Measurements from ENCODE around the gene PRTG. TPM values are rescaled to one million over a fixed set of nuclear protein-coding genes. Genes with fewer than 3 reads are reported as not detected.
A peak's percentile ranks its signal among the peaks of the same experiment; 100 is the strongest.

The PRTG gene
- total RNA-seq, 2 experiments from 2014 or later = not detected

DNA sequence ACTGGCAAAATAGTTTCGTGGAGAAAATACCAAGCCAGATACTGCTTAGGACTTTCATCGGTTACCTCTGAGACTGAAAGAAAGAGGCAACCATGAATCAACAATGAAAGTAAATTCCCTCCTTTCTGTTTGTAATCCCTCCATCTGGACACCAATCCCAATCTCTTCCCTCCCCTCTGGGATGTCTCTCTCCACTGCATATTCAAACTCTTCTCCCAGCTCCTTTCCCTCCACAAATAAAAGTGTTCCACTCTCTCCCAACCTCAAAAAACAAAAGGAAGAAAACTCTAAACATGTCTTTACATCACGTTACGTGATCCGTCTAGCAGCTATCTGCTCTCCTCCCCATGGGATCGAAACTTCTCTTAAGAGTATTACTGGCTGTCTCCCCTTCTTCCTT, 55.2 kb downstream of the PRTG start:
- Mint-ChIP-seq H3K36me3 (ENCODE audit: low read depth) (no peaks in the 10 kb centered on the region), H3K4me3 (no peak overlapping the region), H3K27ac (no peak overlapping the region), H3K9me3 (no peaks in the 10 kb centered on the region), H3K27me3 (ENCODE audit: low read depth) (peaks cover 6% of the 10 kb centered on the region), H3K4me1 (ENCODE audit: low read depth) (peaks cover 4% of the 10 kb centered on the region)
- CTCF ChIA-PET = no interaction called here
- no peak for DNase-seq
- intact Hi-C loops (cut with micrococcal nuclease) = no loop called here

DNA sequence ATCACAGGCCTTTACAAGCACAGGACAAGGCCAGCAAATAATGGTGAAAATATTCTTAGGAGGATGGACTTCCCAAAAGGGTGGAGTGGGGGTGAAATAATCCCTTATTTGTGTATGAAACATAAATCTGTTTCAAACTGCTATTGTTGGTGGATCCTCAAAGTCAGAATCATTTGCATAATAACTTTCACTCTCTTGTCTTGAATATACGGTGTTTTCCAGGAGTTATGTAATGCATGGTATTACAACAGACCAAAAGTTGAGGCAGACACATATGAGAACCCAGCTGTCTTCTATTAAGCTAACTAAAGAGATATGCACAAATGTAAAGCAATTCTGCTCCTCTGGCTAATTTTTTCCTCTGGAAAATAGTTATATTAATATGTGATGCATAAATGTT, 57.7 kb downstream of the PRTG start:
- intact Hi-C loops (cut with micrococcal nuclease) = no loop called here
- DNase-seq = no peak
- H3K4me3 Mint-ChIP-seq = no peak overlapping the region
- no peaks in the 10 kb centered on the region for H3K36me3 Mint-ChIP-seq (ENCODE audit: low read depth)
- H3K9me3 Mint-ChIP-seq = no peaks in the 10 kb centered on the region
- CTCF ChIA-PET = no interaction called here
- no peak overlapping the region for H3K27ac Mint-ChIP-seq
- peaks cover 4% of the 10 kb centered on the region for H3K4me1 Mint-ChIP-seq (ENCODE audit: low read depth)
- peaks cover 6% of the 10 kb centered on the region for H3K27me3 Mint-ChIP-seq (ENCODE audit: low read depth)

DNA sequence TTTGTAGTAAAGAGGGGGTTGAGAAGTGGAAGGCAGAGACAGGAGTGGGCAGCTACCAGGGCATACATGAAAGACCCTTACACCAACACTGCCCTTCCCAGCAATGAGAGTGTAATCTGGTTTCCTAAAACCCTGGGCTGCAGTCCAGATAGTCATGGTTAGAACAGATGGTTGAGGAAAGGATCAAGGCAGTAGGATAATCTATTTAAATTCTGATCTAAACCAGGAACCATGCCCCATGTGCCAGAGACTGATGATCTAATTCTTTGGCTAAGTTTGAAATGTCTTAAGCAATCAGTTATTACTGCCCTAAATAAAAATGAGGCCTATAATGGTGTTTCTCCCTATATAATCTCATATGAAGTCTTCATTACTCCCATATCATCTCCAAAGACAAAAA, 59.6 kb downstream of the PRTG start:
- Mint-ChIP-seq H3K4me3 (no peak overlapping the region), H3K4me1 (ENCODE audit: low read depth) (peaks cover 4% of the 10 kb centered on the region), H3K27me3 (ENCODE audit: low read depth) (peaks cover 6% of the 10 kb centered on the region), H3K9me3 (no peaks in the 10 kb centered on the region), H3K36me3 (ENCODE audit: low read depth) (no peaks in the 10 kb centered on the region), H3K27ac (no peak overlapping the region)
- no peak for DNase-seq
- CTCF ChIA-PET = no interaction called here
- intact Hi-C loops (cut with micrococcal nuclease) = no loop called here

DNA sequence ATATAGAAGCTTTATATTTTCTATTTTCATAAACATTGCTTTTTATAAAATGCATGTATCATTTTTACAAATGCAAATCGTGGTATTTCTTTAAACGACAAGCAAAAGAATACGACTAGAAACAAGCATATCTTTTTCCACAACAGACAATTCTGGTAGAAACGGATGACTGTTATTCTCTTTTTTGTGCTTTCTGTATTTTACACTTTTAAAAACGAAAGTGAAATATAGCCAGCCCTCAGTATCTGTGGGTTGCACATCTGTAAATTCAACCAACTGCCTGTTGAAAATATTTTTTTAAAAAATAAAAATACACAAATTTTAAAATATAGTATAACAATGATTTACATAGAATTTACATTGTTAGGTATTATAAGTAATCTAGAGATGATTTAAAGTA, 61.3 kb downstream of the PRTG start:
- intact Hi-C loops (cut with micrococcal nuclease) = no loop called here
- H3K4me3 Mint-ChIP-seq = no peak overlapping the region
- no peak overlapping the region for H3K27ac Mint-ChIP-seq
- H3K9me3 Mint-ChIP-seq = no peaks in the 10 kb centered on the region
- no peak for DNase-seq
- H3K36me3 Mint-ChIP-seq (ENCODE audit: low read depth) = no peaks in the 10 kb centered on the region
- CTCF ChIA-PET = interaction anchor here (0.9 kb wide), 1 partner anchor 91 kb away, joined by 3 read pairs; no protein-coding TSS in a partner anchor
- H3K27me3 Mint-ChIP-seq (ENCODE audit: low read depth) = peaks cover 3% of the 10 kb centered on the region
- H3K4me1 Mint-ChIP-seq (ENCODE audit: low read depth) = peaks cover 4% of the 10 kb centered on the region

DNA sequence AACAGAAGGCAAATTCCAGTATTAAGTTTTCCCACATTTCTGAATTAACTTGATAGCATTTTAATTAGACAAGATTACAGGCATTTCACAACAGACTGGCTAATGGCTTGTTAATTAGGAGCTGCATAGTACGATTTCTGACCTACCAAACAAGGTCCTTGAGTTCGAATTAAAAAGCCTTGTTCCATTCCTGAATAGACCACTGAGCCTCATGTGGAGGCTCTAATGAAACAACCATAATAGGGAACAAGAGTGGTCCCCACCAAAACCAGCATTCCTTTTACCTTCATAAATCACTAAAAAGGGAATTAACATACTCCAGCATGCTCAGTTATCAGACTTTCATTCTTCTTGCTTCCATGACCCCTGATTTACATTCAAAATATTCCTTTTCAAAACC, 66.4 kb downstream of the PRTG start:
- Mint-ChIP-seq H3K9me3 (no peaks in the 10 kb centered on the region), H3K27ac (no peak overlapping the region), H3K4me1 (ENCODE audit: low read depth) (no peaks in the 10 kb centered on the region), H3K4me3 (no peak overlapping the region), H3K27me3 (ENCODE audit: low read depth) (peaks cover 8% of the 10 kb centered on the region), H3K36me3 (ENCODE audit: low read depth) (no peaks in the 10 kb centered on the region)
- intact Hi-C loops (cut with micrococcal nuclease) = no loop called here
- CTCF ChIA-PET = no interaction called here
- DNase-seq = no peak

DNA sequence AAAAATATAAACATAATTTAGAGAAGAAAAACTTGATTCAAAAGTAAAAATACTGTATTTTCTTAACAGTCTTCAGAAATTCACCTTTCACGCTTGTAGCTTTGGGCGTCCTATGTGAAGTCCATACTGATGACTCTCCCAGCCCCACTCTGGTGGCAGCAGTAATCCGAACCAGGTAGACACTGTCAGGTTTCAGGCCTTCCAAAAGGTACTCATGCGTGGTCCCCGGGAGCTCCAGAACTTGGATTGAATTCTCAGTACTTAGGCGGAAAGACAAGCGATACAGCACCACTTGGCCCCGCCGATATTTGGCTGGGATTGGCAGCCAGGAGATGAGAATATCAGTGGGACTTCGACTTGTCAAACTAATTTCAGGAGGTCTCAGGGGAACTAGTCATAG, 69.7 kb downstream of the PRTG start:
- H3K27ac Mint-ChIP-seq = no peak overlapping the region
- H3K9me3 Mint-ChIP-seq = no peaks in the 10 kb centered on the region
- peaks cover 5% of the 10 kb centered on the region for H3K27me3 Mint-ChIP-seq (ENCODE audit: low read depth)
- CTCF ChIA-PET = no interaction called here
- no peak for DNase-seq
- intact Hi-C loops (cut with micrococcal nuclease) = no loop called here
- H3K36me3 Mint-ChIP-seq (ENCODE audit: low read depth) = no peaks in the 10 kb centered on the region
- no peak overlapping the region for H3K4me3 Mint-ChIP-seq
- H3K4me1 Mint-ChIP-seq (ENCODE audit: low read depth) = no peaks in the 10 kb centered on the region

DNA sequence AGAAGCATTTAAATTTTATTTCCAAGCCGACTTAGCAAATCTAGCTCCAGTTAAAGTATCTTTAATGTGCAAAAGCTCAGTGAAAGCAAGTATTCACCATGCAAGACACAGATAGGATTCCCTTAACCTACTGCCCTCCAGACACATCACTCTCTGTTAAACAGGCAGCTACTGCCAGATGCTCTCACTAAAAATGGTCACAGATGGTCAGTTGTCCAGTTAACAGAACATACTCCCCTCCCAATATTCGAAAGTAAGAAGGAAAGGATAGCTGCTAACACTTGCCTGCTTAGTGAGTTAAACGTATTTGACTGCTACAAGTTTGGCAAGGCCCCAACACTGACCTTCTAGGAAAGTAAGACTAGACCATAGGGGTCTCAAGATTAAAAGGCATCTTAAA, 73.7 kb downstream of the PRTG start:
- intact Hi-C loops (cut with micrococcal nuclease) = no loop called here
- no peaks in the 10 kb centered on the region for H3K9me3 Mint-ChIP-seq
- CTCF ChIA-PET = interaction anchor here (0.6 to 1.7 kb wide), 4 partner anchors 10 to 177 kb away, joined by 3 to 8 read pairs (median 4); no protein-coding TSS in a partner anchor

DNA sequence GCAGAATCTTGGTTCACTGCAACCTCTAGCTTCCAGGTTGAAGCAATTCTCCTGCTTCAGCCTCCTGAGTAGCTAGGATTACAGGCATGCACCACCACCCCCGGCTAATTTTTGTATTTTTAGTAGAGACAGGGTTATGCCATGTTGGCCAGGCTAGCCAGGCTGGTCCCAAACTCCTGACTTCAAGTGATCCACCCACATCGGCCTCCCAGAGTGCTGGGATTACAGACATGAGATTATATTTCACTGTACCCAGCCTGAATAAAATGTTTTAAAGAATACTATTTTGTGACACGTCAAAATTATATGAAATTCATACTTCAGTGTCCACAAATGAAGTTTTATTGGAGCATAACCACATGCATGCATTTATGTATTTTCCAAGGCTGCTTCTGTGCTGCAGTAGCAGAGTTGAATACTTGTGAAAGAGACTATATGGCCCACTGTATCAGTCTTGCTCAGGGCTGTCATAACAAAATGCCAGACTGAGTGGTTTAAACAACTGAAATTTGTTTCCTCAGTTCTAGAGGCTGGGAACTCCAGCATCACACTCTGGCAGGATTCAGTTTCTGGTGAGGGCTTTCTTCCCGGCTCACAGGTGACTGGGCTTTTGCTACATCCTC, 77.2 kb downstream of the PRTG start:
- peaks cover 5% of the 10 kb centered on the region for H3K4me1 Mint-ChIP-seq (ENCODE audit: low read depth)
- CTCF ChIA-PET = interaction anchor here (1.3 kb wide), 1 partner anchor 8 kb away, joined by 3 read pairs; no protein-coding TSS in a partner anchor
- intact Hi-C loops (cut with micrococcal nuclease) = no loop called here
- H3K4me3 Mint-ChIP-seq = no peak overlapping the region
- DNase-seq = no peak
- H3K27ac Mint-ChIP-seq = no peak overlapping the region
- H3K9me3 Mint-ChIP-seq = no peaks in the 10 kb centered on the region
- H3K36me3 Mint-ChIP-seq (ENCODE audit: low read depth) = no peaks in the 10 kb centered on the region
- H3K27me3 Mint-ChIP-seq (ENCODE audit: low read depth) = no peaks in the 10 kb centered on the region

More for the DNA sequence above, 73.7 kb downstream of the PRTG start:
- no peaks in the 10 kb centered on the region for H3K36me3 Mint-ChIP-seq (ENCODE audit: low read depth)
- peaks cover 5% of the 10 kb centered on the region for H3K27me3 Mint-ChIP-seq (ENCODE audit: low read depth)
- H3K4me1 Mint-ChIP-seq (ENCODE audit: low read depth) = no peaks in the 10 kb centered on the region
- no peak for DNase-seq
- H3K4me3 Mint-ChIP-seq = no peak overlapping the region
- H3K27ac Mint-ChIP-seq = no peak overlapping the region

DNA sequence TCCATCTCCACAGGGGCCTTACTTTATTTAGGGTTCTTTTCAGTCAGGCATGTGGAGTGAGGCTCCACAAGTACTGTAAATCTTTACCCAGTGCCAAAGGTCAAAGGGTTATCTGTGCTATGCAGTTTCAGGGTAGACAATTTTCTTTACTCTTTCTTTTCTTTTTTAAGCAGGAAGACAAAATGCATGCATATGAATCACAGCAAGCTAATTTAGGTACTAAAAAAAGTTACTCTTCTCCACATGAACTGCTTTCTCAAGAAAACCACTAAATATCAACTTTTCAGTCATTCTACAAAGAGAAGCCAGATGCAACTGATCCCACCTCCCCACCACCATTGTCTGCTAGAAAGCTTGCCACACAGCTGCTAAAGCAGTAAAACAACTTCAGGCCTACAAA, 81.5 kb downstream of the PRTG start:
- no peak overlapping the region for H3K27ac Mint-ChIP-seq
- CTCF ChIA-PET = no interaction called here
- intact Hi-C loops (cut with micrococcal nuclease) = no loop called here
- no peaks in the 10 kb centered on the region for H3K27me3 Mint-ChIP-seq (ENCODE audit: low read depth)
- DNase-seq = peak; percentile 7
- no peaks in the 10 kb centered on the region for H3K36me3 Mint-ChIP-seq (ENCODE audit: low read depth)
- H3K9me3 Mint-ChIP-seq = no peaks in the 10 kb centered on the region
- no peak overlapping the region for H3K4me3 Mint-ChIP-seq
- H3K4me1 Mint-ChIP-seq (ENCODE audit: low read depth) = peaks cover 5% of the 10 kb centered on the region

DNA sequence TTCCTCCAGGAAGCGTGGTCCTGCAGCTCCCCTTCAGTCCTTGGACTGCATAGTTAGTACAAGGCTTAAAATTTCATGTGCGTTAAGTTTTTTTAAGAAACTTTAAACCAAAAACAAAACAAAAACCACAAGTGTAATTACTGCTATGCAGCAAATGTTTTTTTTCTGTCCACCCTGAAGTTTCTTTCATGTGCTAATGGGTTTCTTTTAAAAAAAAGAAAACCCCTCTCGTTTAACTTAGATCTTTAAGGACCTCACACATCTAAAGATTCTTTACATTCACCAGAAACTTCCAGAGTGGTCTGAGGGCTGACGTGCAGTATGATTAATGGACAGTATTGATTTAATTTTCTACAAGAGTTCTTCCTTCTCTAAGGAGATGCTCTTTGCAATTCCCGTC, 82.8 kb downstream of the PRTG start:
- Mint-ChIP-seq H3K27ac (no peak overlapping the region), H3K9me3 (no peaks in the 10 kb centered on the region), H3K27me3 (ENCODE audit: low read depth) (no peaks in the 10 kb centered on the region), H3K36me3 (ENCODE audit: low read depth) (no peaks in the 10 kb centered on the region), H3K4me1 (ENCODE audit: low read depth) (peaks cover 5% of the 10 kb centered on the region), H3K4me3 (no peak overlapping the region)
- CTCF ChIA-PET = no interaction called here
- no peak for DNase-seq
- intact Hi-C loops (cut with micrococcal nuclease) = no loop called here

DNA sequence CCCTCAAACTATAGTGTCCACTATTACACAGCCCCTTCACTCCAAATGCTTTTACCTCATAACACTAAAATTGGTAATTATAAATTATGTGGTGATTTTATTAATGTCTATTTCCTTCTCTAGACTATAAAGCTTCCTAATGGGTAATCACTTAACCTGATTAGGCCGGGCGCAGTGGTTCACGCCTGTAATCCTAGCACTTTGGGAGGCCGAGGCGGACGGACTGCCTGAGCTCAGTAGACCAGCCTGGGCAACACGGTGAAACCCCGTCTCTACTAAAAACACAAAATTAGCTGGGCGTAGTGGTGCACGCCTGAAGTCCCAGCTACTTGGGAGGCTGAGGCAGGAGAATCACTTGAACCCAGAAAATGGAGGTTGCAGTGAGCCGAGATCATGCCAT, 83.5 kb downstream of the PRTG start:
- intact Hi-C loops (cut with micrococcal nuclease) = no loop called here
- CTCF ChIA-PET = interaction anchor here (0.8 to 1.5 kb wide), 3 partner anchors 9 to 52 kb away, joined by 3 to 10 read pairs (median 3); no protein-coding TSS in a partner anchor
- Mint-ChIP-seq H3K4me1 (ENCODE audit: low read depth) (peaks cover 5% of the 10 kb centered on the region), H3K27ac (no peak overlapping the region), H3K27me3 (ENCODE audit: low read depth) (no peaks in the 10 kb centered on the region), H3K36me3 (ENCODE audit: low read depth) (no peaks in the 10 kb centered on the region), H3K9me3 (no peaks in the 10 kb centered on the region), H3K4me3 (no peak overlapping the region)
- DNase-seq = no peak

DNA sequence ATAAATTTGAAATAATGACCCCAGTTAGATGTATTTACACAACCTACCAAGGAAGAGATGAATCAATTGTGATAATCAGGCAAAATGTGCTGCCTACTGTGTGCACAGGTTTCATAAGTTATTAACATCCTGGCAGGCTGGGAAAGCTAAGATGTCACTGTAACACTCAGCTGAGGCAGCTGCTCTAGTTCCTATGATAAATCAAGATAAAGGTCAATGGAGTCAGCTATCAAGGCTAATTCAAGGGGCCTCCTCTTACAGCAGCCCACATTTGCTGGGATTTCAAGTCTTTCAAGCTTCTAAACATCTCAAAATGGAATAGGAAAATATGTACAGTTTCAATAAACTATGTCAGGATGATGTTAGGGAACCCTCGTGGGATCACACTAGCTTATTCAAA, 84.1 kb downstream of the PRTG start:
- intact Hi-C loops (cut with micrococcal nuclease) = no loop called here
- Mint-ChIP-seq H3K4me1 (ENCODE audit: low read depth) (peaks cover 5% of the 10 kb centered on the region), H3K27me3 (ENCODE audit: low read depth) (no peaks in the 10 kb centered on the region), H3K4me3 (no peak overlapping the region), H3K9me3 (no peaks in the 10 kb centered on the region), H3K27ac (no peak overlapping the region), H3K36me3 (ENCODE audit: low read depth) (no peaks in the 10 kb centered on the region)
- CTCF ChIA-PET = interaction anchor here (0.8 to 1.5 kb wide), 4 partner anchors 8 to 53 kb away, joined by 3 to 10 read pairs (median 3); no protein-coding TSS in a partner anchor
- no peak for DNase-seq

DNA sequence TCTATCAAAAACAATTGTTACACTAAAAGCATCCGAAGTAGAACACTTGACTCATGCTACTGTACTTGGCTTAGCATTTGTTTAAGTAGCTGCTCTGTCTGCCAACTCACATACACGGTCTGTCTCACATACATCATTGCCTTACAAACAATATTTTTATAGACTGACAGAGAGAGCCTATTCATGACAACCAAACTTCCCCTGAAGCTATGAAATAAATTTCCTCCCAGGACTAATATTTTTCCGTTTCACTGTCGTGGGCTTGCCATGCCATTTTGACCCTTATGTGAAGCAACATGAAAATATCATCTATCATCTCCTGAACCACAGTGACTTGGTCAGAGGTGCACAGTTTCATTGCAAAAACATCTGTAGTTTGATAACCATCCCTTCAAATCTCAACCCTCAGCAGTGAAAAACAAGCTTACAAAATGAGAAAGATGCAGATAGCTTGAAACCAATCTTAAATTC, 88.4 kb downstream of the PRTG start:
- intact Hi-C loops (cut with micrococcal nuclease) = no loop called here
- Mint-ChIP-seq H3K36me3 (ENCODE audit: low read depth) (no peaks in the 10 kb centered on the region), H3K4me3 (no peak overlapping the region), H3K9me3 (no peaks in the 10 kb centered on the region), H3K4me1 (ENCODE audit: low read depth) (no peaks in the 10 kb centered on the region), H3K27me3 (ENCODE audit: low read depth) (no peaks in the 10 kb centered on the region), H3K27ac (no peak overlapping the region)
- CTCF ChIA-PET = interaction anchor here (1.0 kb wide), 1 partner anchor 191 kb away, joined by 4 read pairs; no protein-coding TSS in a partner anchor
- DNase-seq = no peak

Data from activated naive CD4-positive, alpha-beta T cell treated with anti-CD3 and anti-CD28 coated beads for 36 hours (primary cell).